HG03039 (cell line): ENCODE results near the gene RSAD2.
A peak's percentile ranks its signal among the peaks of the same experiment; 100 is the strongest.

ENCODE experiments used
- ATAC-seq: cut with Tn5 transposase; IDR thresholded peaks from one replicate; pipeline ENCODE4 v1.9.1; 2021; ENCODE audit warnings: mild to moderate bottlenecking, moderate library complexity; ENCODE audit not compliant: unreplicated experiment

RSAD2 gene

GRCh38 chr2:6942848-6943247, 65.3 kb downstream of the RSAD2 start:
- ATAC-seq = no peak

GRCh38 chr2:6943523-6943922, 65.9 kb downstream of the RSAD2 start:
- ATAC-seq = no peak

GRCh38 chr2:6943971-6944370, 66.4 kb downstream of the RSAD2 start:
- no peak for ATAC-seq

- no peak for ATAC-seq
These were observed 67.0 kb downstream of the RSAD2 start for GRCh38 chr2:6944555-6944954.

DNA sequence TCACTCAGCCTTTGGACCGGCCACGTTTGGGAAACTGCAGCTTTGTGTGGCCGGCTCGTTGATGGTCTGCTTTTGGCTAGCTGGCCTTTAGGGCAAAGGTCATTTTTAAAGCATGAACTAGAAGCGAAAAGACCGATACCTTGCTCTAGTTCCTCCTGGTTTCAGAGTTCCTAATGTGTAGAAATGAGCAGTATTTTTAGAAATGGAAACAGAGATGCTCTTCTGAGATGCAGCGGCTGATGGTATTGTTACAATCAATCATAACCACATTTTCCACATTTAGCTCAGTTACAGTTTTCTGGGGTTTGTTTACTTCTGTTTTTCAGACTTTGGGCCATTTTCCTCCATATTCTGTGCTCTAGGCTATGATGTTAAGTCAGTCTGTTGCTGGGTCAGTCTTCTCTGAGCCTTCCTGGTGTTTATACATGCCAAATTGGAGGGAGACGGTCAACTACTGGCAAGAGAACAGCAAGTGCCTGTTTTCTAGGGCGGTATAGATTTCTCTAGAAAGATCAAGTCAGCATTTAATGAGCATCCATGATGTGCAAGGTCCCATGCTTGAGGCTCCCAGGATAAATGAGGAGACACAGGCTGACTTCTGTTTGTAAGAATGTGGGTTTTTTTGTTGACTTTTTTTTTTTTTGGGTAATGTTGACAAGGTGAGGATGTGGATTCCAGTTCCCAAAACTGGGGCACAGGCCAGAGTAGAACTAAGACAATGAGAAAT, 67.7 kb downstream of the RSAD2 start:
- peak; percentile 80 for ATAC-seq

DNA sequence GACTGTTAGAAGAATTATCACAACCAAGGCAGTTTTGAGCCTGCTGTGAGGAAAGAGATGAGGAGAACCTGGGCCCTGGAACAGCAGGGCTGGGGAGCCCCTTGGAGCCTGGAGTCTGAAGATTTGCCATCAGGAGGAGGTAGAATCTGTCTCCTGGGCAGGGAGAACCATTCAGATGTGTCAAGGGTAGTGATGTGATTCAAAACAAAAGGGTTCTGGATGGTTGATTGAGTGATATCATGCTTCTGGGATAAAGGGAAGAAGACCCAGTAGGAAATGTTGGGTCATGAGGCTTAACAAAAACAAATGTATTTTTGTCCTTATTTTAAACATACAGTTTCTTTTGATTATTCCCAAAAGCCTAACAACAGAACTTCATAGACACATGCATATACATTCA, 68.2 kb downstream of the RSAD2 start:
- peak; percentile 18 for ATAC-seq

GRCh38 chr2:6946722-6947121, 69.1 kb downstream of the RSAD2 start:
- no peak for ATAC-seq
